ENCODE results near the gene TLR9. TPM values are rescaled to one million over a fixed set of nuclear protein-coding genes. Genes with fewer than 3 reads are reported as not detected.

Gene TLR9
- total RNA-seq, 4 donors from 2014 or later = 0.14 to 1.5 TPM; not detected in 2

GRCh38 chr3:52197842-52198625 lies 27.4 kb downstream of the TLR9 start, which contains the start of gene ALAS1:
TSS of gene ALAS1 (plus strand) at chr3:52198160. CDS start at chr3:52199242, 1,082 bp downstream.
- H3K9me3 ChIP-seq = no peaks in the 10 kb centered on the region
- TF ChIP-seq, protein P1, sequence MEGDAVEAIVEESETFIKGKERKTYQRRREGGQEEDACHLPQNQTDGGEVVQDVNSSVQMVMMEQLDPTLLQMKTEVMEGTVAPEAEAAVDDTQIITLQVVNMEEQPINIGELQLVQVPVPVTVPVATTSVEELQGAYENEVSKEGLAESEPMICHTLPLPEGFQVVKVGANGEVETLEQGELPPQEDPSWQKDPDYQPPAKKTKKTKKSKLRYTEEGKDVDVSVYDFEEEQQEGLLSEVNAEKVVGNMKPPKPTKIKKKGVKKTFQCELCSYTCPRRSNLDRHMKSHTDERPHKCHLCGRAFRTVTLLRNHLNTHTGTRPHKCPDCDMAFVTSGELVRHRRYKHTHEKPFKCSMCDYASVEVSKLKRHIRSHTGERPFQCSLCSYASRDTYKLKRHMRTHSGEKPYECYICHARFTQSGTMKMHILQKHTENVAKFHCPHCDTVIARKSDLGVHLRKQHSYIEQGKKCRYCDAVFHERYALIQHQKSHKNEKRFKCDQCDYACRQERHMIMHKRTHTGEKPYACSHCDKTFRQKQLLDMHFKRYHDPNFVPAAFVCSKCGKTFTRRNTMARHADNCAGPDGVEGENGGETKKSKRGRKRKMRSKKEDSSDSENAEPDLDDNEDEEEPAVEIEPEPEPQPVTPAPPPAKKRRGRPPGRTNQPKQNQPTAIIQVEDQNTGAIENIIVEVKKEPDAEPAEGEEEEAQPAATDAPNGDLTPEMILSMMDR (IDR thresholded peaks at IDR 0.05) = peak in 2 of 4 experiments; percentile 13 to 48
- peak; percentile 72 to 89 for TF ChIP-seq POLR2A (IDR thresholded peaks at IDR 0.05)
- H3K4me3 ChIP-seq = peak within 1 kb of the TSS; percentile 83 to 97
- H3K36me3 ChIP-seq = no peaks in the 10 kb centered on the region
- peaks cover 0 to 5% of the 10 kb centered on the region in 2 donors for H3K4me1 ChIP-seq
- intact Hi-C loops (cut with DNase I; ENCODE audit: low total_unique reads) = no loop called here
- peak; percentile 91 to 94 for DNase-seq
- H3K27me3 ChIP-seq = no peaks in the 10 kb centered on the region
- H3K27ac ChIP-seq = peak within 1 kb of the TSS; percentile 79 to 84

- intact Hi-C loops (cut with DNase I; ENCODE audit: low total_unique reads) = no loop called here
- DNase-seq = no peak
- H3K27me3 ChIP-seq = no peaks in the 10 kb centered on the region
- peak overlapping the region; percentile 83 to 97 for H3K4me3 ChIP-seq
- no peaks in the 10 kb centered on the region for H3K36me3 ChIP-seq
- H3K4me1 ChIP-seq = peaks cover 0 to 5% of the 10 kb centered on the region in 2 donors
- TF ChIP-seq, protein P1 (IDR thresholded peaks at IDR 0.05) = no peak
- TF ChIP-seq POLR2A (IDR thresholded peaks at IDR 0.05) = no peak
- H3K9me3 ChIP-seq = no peaks in the 10 kb centered on the region
- peak overlapping the region; percentile 79 to 84 for H3K27ac ChIP-seq
These were observed 28.0 kb downstream of the TLR9 start for GRCh38 chr3:52197499-52197841.

DNA sequence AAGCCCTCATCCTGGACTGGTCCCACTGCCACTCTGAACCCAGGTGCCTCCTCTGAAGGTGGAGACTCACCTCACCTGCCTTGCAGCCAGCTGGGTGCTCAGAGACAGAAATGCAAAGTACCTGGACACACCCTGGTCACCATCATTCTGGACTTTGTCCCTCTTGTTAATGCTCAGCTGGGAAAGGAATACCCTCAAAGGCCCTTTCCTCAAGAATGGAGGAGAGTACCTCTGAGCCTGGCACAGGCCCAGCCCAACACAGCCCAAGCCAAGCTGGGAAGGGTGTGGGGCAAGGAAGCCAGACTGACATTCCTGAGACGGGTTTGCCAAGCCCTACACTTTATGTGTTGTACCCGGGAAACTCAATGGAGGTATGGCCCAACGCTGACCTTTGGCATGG lies 28.5 kb downstream of the TLR9 start:
- no peak overlapping the region for H3K4me3 ChIP-seq
- no peaks in the 10 kb centered on the region for H3K36me3 ChIP-seq
- H3K4me1 ChIP-seq = peaks cover 0 to 5% of the 10 kb centered on the region in 2 donors
- TF ChIP-seq POLR2A (IDR thresholded peaks at IDR 0.05) = no peak
- TF ChIP-seq, protein P1 (IDR thresholded peaks at IDR 0.05) = no peak
- H3K9me3 ChIP-seq = no peaks in the 10 kb centered on the region
- no peak for DNase-seq
- H3K27ac ChIP-seq = peak overlapping the region in 1 of 2 donors; percentile 79
- intact Hi-C loops (cut with DNase I; ENCODE audit: low total_unique reads) = no loop called here
- H3K27me3 ChIP-seq = no peaks in the 10 kb centered on the region

DNA sequence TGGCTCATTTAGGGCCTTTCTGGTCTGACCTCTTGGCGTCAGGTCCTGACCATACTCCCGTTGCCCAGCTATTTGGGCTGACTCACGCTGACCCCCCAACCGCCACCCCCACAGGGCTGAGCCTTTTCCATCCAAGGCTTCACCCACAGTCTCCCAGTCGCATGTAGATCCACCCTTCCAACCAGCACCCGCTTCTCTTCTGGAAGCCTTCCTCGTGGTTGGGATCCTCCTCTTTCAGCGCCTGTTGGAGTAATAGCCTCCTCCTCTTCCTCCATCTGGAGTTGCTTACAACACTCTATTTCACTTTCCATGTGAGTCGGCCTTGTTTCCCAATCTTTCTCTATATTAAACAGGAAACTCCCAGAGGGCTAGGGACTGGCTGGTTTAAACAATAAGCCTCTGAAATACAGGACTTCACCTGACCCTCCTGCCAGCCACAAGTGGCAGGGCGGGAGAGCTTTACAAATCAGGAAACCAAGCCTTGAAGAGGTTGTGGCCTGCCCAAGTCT lies 29.6 kb downstream of the TLR9 start:
- Histone ChIP-seq H3K4me3 (no peak overlapping the region), H3K9me3 (no peaks in the 10 kb centered on the region), H3K36me3 (no peaks in the 10 kb centered on the region), H3K27ac (peak overlapping the region; percentile 57 to 70), H3K4me1 (peaks cover under 1 to 5% of the 10 kb centered on the region in 2 donors), H3K27me3 (no peaks in the 10 kb centered on the region)
- intact Hi-C loops (cut with DNase I; ENCODE audit: low total_unique reads) = no loop called here
- TF ChIP-seq, protein P1 (IDR thresholded peaks at IDR 0.05) = no peak
- TF ChIP-seq POLR2A (IDR thresholded peaks at IDR 0.05) = no peak
- no peak for DNase-seq

- peaks cover 0 to 7% of the 10 kb centered on the region in 2 donors for H3K4me1 ChIP-seq
- intact Hi-C loops (cut with DNase I; ENCODE audit: low total_unique reads) = no loop called here
These were observed 30.2 kb downstream of the TLR9 start for GRCh38 chr3:52195291-52195597.

More at GRCh38 chr3:52195291-52195597, 30.2 kb downstream of the TLR9 start:
- no peaks in the 10 kb centered on the region for H3K27me3 ChIP-seq
- no peaks in the 10 kb centered on the region for H3K9me3 ChIP-seq
- no peak for DNase-seq
- no peak overlapping the region for H3K4me3 ChIP-seq
- peak overlapping the region; percentile 57 to 70 for H3K27ac ChIP-seq
- H3K36me3 ChIP-seq = no peaks in the 10 kb centered on the region
- TF ChIP-seq, protein P1 (IDR thresholded peaks at IDR 0.05) = no peak
- no peak for TF ChIP-seq POLR2A (IDR thresholded peaks at IDR 0.05)

All from uterus (tissue), 4 donors.